GM18520 (cell line): ENCODE data around the gene CCNJL.
"Not testable (repeated sequence)": the region's sequence is repeated elsewhere in the genome, so short reads cannot be mapped to it uniquely, and the experiment has no call there.

Source experiments
- ATAC-seq: cut with Tn5 transposase; IDR thresholded peaks from one replicate; pipeline ENCODE4 v1.9.1; 2021; ENCODE audit not compliant: unreplicated experiment

CCNJL gene, protein sequence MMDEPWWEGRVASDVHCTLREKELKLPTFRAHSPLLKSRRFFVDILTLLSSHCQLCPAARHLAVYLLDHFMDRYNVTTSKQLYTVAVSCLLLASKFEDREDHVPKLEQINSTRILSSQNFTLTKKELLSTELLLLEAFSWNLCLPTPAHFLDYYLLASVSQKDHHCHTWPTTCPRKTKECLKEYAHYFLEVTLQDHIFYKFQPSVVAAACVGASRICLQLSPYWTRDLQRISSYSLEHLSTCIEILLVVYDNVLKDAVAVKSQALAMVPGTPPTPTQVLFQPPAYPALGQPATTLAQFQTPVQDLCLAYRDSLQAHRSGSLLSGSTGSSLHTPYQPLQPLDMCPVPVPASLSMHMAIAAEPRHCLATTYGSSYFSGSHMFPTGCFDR

DNA sequence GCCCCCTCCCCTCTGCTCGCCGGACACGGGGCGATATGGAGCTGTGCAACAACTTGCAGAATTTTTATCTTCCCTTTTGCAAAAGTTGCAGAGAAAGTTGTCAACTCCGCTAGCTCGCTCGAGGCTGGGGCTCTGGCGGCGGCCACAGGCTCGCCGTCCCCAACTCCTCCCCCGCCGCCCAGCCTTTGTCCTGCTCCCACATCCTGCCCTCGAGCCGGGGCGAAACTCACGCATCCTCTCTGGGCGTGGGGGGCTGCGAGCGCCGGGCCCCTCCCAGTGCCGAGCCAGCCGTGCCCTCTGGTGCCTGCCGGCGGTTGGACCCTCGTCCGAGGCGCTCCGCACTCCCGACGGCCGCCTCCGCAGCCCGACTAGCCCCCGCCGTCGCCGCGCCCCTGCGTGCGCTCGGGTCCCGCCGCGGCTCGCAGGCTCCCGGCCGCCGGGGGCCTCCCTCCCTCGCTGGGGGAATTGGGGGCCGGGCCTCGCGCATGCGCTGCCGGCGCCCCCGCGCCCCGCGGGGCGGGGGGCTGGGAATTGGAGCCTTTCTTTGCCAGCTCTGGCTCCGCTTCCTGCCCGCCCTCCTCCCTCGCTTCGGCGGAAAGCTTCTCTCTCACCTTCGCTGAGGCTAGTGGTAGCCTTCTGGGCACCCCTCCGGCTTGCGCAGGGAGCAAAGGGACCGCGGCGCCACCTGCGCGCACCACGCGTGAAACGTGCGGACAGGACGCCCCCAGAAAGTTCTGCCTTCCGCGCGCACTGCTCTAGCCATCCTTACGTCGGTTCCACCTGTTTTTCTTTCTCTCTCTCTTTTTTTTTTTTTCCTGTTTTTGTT lies at the start of gene CCNJL:
Gene CCNJL (minus strand): TSS at position 431 of the 826 bp plus-strand sequence. CDS start 641 bp downstream, outside the sequence.
- no peak for ATAC-seq

DNA sequence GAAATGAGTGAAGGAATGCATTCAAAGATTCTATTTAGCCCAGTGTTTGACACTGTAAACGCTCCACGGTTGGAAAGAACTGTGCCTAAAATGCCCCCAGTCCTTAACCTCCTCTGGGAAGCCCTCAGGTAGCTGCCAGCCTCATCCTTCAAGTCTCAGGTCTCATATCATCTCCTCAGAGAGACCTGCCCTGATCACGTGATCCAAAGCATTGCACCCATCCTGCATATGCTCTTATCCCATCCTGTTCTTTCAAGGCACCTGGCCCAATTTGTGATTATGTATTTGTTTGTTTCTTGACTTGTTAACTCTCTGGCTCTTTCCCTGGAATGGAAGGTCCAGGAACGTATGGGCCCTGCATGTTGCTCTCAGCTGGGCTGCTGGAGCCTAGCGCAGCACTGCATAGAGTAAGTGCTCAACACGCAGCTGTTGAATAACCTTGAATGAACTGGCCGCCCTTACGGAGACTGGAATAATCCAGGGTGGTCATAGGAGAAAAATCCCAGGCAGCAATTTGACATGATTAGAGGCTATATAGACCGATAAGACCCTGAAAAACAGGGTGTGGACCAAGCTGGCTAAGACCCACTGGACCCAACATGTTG lies 49.4 kb upstream of the CCNJL start:
- no peak for ATAC-seq

DNA sequence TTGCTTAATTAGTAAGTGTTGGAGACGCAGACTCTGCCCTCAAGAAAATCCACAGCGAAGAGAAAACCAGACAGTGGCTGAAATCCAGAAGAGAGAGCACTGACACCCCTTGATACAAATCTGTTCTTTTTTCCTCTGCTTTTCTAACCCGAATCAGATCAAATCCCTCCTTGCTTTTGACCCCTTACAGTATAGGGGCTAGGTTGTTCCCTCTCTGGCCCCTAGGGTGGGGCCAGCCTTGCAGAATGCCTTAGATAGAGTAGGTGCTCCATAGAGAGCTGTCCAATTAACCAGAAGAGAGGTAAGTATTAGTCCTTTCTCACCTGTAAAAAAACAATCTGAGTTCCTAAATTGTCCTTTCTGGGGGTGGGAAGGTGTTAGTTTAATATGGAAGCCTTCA lies 47.9 kb upstream of the CCNJL start:
- ATAC-seq, result no peak

DNA sequence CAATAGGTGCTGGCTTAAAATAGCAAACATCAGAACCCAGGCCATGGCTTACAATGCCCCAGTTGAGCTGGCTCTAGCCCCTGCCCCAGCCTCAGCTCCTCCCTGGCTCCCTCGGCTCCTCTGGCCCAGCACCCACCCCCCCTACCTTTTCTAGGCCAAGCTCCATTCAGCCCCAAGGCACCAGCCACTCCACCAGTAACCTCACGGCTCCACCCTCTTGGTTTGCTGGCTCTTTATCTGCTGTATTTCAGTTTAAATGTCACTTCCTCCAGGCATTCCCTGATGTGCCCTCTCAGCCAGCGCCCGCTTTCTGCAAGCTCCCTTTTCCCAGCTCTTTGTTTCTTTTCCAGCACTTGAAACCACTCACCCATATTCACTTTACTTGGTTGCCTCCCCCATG lies 47.5 kb upstream of the CCNJL start:
- ATAC-seq, result no peak

DNA sequence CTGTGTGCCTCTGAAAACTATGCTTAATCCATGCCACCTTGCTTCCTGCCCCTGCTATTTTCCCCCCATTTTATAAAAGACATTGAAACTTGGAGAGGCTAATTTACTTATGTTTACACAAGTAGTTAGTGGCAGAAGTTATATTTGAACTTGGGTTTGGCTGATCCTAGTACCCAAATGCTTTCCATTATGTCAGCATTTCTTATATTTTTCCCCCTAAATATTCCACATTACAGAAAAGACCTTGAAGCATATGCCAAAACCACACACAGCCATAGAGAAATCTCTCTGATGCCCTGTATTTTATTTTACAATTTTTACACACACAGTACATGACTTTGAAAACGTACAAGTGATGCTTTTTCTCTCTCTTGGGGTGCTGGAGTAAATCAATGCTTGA lies 46.9 kb upstream of the CCNJL start:
- no peak for ATAC-seq

DNA sequence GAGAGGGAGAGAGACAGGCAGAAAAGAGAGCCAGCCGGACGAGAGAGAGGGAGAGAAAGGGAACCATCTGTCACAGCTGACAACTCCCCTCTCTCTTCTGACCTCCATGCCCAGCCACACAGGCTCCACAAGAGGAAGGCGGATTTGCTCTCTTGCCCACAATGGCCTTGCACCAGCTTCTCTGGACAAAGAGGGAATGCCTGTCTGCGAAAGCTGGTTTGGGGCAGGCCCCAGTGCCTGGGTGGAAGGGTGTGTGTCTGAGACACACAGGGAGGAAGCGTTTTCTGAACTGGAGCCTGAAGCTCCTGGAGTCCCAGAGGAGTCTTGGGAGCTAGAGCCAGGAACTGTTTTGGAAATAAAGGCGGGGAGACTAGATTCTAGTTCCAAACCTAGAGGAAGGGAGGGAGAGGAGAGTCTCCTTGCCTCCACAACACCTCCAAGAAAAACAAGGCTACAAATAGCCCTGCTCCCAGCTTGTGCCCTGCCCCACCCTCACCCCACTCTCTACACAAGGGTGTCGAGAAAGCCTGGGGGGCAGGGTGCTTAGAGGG lies 45.6 kb upstream of the CCNJL start:
- no peak for ATAC-seq

DNA sequence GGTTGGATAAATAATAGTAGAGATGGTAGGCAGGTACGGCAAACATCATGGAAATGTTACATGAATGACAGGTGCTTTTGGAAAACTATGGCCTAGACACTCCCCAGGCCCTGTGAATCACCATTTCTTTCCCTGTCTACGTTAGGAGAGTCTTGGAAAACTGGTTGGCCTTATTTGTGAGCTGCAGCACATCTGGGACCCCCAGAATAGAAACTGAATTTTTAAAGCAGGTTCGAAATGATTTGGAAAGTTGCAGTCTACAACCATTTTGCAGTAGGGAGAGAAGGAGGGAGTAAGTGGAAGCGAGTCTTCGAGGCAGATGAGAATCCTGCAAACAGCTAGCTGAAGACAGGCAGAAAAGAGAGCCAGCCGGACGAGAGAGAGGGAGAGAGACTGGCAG lies 45.0 kb upstream of the CCNJL start:
- ATAC-seq, result no peak

DNA sequence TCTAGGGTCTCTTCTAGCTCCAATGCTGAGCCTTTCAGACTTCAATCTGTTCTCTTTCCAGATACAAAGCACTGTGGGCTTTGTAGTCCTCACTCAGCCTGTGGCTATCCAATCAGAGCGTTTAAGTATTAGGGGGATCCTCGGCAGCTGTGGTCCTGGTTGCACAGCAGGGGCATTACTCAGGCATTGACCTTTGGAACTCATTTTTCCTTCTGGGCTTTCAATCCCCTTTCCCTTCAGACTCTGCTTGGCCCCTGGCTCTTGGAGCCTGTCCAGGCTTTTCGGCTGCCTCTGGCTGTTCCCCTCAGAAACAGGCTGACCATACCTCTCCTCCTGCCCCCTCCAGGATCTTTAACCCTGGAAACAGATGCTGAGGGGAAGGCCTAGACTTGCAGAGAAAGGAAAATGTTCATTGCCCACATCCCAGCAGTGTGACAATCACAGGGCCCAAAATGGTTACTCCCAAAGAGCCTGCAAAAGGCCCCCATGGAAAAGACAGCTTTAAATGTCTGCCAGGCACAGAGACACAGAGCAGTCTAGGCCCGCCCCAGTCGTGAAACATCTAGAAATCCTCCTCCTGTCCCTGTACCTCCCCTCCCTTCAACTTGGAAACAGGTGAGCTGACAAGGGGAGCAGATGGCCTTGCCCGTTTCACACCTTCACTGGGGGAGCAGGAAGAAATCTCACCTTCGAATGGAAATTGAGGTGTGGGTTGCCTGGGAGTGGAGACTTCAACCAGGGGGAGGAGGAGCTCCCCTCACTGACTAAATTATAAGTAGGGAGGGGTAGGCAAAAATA lies 44.4 kb upstream of the CCNJL start:
- no peak for ATAC-seq

DNA sequence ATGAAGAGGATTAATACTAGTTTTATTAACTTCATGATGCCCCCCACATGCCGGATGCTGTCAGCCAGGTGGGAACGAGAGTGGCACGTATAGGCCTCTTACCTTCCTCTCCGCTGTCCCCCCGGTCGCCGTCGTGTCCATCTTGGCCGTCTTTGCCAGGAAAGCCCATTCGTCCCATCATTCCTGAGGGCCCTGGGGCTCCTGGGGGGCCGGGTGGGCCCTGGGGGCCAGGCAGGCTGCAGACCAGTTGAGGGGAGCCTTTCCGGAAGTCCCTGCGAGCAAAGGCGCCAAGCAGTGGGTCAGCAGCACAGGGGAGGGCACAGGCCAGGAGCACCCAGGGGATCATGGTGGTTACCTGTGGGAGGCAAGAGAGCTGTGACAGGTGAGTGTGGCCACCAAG lies 42.3 kb upstream of the CCNJL start:
- no peak for ATAC-seq

DNA sequence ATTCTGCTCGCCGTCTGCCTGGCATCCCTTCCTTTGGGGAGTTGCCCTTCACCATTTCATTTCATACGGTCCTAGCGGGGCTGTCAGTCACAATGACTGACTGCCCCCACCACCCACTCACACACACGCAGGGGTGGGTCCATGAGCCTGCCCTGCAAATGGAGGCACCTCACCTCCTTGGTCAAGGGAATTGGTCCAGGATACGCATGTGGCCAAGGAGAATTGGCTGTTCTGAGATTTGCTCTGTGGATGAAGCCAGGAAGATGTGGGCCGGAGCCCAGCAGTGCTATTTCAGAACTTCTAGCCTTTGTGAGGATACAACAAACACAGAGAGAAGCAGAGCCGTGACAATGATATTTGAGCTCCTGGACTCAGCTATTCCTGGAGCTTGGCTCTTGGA lies 41.0 kb upstream of the CCNJL start:
- no peak for ATAC-seq

DNA sequence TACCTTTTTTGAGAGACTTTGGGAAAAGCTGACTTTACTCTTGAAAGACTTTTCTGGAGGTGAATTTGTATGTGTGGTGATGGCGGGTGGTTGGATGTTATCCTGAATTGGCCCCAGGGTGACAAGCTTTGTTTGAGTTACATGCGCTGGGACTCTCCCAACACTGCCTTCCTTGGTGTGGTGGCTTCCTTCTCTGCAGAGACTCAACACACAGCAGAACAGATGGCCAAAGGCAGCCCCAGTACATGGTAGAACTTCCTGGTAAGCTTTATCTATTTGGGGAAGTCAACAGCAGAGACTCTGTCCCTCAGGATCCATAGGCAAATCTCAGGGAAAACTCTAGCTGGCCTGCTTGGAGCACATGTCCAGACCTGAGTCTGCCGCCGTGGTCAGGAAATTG lies 39.9 kb upstream of the CCNJL start:
- no peak for ATAC-seq

DNA sequence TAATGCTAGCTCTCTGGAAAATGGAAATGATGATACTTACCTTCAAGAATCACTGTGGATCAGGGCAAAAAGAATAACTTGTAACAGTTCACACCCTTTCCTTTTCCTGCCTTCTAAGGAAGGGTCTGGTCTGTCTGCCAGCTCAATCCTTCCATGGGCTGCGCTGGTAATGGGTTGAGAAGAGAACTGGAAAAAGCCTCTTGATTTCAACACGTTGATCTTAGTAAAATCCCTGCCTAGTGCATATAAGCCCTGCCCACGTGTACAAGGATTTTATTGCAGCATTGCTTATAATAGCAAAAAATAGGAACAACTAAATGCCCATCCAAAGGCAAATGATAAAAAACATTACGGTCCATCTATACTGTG lies 37.6 kb upstream of the CCNJL start:
- no peak for ATAC-seq

DNA sequence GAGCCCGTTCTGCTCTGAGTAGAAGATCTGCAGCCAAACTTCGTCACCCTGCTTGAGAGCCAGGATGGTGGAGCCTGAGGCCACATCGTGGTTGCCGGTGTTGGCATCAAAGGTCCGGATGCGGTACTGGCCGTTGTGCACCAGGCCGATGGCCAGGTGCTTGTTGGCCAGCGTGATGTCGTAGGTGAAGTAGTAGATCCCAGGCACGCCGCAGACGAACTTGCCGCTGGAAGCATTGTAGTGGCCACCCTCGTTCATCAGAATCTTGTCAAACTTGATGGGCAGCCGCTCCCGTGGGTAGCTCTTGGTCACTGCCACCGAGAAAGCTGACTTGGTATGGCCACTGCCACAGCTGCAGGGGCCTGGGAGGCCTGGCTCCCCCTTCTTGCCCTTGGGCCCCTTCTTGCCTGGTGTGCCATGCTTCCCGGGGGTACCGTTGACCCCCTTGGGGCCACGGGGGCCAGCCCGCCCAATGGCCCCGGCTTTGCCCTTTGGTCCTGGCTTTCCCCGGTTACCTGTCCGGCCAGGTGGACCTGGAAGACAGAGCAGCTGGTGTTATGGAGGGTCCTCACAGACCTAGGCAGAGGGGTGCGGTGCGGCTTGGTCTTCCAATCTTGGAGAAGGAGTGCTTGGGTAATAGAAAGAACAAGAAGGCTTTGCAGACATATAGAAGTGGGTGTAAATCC lies 37.0 kb upstream of the CCNJL start:
- ATAC-seq, result no peak

DNA sequence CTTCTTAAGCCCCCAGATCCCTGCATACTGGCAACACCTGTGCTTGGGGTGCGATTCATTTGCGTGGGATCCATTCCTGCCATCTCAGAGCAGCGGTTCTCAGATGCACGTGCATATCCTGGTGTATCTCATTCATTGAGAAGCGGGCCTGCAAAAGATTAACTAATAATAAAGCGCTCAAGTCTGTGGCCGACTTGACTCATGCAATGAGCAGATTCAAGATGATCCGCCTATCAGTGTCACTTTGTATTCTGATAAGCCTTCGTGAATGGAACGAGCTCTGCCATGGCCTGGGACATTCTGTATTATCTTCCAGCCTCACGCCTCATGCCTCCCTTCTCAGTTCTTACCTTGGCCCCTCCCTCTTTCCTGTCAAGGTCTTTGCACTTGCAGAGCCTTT lies 35.7 kb upstream of the CCNJL start:
- ATAC-seq, result no peak

DNA sequence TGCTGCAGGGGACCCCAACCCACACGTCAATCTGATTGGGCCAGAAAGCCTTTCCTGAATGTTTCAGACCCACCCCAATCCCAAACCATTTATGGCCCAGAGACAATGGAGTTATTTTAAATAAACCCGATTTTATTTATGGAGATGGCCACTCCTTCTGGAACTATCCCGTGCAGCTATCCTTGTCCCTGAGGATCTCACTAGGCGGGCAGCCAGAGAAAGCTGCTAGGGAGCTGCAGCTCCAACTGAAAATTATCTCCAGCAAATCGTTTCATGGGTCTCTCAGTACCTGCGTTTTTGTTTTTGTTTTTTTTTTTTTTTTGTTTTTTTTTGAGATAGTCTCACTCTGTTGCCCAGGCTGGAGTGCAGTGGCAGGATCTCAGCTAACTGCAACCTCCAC lies 35.1 kb upstream of the CCNJL start:
- no peak for ATAC-seq

DNA sequence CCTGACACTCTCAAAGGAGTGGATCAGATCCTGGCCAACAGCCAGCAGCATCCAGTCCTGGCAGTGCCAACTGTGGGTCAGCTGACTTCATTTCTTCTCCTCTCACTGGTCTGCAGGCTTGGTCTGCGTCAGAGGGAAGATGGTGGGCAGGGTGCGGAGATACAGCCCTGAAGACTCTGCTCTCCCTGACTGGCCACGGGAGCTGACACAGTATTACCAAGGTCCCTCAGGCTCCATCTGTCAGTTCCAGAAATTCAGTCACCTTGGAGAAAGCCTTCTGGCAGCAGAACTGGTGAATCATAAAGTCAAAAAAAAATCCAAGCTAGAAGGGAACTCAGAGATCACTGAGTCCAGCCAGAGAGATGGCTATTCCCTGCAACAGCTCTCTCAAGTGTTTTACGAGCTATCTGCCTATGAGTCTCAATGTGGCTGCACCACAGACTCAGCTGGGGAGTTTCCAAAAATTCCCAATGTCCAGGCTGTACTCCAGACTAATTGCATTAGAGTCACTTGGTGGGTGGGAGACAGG lies 30.1 kb upstream of the CCNJL start:
- ATAC-seq, result no peak

DNA sequence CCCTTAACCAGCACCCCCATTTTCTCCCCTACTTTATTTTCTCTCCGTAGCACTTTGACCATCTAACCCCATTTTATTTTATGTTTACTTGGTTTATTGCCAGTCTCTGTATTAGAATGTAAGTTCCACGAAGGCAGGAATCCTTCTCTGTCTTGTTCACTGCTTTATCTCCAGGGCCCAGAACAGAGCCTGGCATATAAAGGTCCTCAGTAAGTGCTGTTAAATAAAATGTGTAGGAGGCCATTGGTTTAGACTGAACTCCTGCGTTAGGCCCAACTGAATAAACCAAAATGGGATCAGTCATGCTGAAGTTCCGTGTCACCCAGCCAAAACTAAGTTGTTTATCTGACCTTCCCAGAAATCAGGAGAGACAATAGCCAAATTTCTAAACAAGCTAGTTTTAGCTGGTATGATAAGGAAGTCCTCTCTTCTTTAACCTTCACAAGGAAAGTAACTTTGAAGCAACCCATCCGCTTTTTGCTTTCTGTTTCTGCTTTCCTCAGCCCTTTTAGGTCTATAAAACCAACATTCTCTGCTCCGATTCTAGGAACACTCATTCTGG lies 29.0 kb upstream of the CCNJL start:
- ATAC-seq, result no peak

DNA sequence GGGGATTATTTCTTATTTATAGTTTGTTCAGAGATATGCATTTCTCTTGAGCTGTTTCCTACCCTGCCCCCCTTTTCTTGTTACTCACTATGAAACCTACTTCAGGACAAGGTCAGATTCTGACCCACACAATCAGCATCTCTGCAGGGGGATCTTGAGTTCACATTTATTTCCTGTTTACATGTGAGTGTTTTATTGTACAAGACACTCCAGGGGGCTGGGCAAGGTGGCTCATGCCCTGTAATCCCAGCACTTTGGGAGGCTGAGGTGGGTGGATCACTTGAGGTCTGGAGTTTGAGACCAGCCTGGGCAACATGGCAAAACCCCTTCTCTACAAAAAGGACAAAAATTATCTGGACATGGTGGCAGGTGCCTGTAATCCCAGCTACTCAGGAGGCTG lies 28.1 kb upstream of the CCNJL start:
- not testable (repeated sequence) for ATAC-seq

DNA sequence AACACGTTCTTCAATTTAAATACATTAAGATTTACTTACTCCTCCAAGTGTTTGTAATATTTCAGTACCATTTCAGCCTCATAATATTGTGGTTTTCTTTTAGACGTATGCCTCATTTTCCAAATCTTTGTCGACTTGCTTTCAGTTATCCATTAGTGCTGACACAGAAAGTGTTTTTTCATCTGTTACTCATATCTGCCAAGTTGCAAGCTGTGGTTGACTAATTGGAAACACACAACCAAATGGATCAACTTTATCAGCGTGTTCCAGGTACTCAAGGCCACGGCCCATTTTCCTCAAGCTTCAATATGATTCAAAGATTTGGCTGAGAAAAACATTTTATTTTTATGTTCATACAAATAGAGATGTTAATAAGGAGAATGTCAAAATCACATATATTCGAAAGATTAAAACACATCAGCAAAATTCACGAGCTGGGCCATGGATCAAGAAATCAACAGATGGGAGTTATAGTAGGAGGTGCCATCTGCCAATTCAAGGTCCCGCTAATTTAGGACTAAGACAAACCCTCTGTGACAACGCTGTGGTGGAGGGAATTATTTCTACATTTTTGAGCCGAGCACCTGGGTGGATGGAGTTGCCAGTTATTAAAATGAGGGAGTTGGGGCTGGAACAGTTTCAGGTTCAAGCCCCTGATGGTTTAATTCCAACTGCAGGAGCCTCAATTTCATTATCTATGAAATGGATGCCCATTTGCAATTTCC lies 27.2 kb upstream of the CCNJL start:
- no peak for ATAC-seq
